K562 (cell line): ENCODE data around the gene GRB10. TPM values are rescaled to one million over a fixed set of nuclear protein-coding genes. Genes with fewer than 3 reads are reported as not detected.

Source experiments
- ADNP ChIP-seq: fragments of 200-800 bp; sonication (Bioruptor generic); IDR thresholded peaks from 2 replicates; pipeline ENCODE4 v1.6.1; 2016; ENCODE audit warnings: missing genetic modification characterization, missing compliant biosample characterization
- BRF2 ChIP-seq: IDR thresholded peaks from 3 replicates; pipeline ENCODE4 v1.6.1; 2011; ENCODE audit warnings: borderline replicate concordance, mild to moderate bottlenecking; ENCODE audit not compliant: insufficient read length, insufficient read depth
- DLX4 ChIP-seq: fragments of 250-450 bp; sonication (Bioruptor Pico); IDR thresholded peaks from 2 replicates; pipeline ENCODE4 v1.6.1; 2021; ENCODE audit warnings: mild to moderate bottlenecking
- L3MBTL2 ChIP-seq: fragments of 450-650 bp; IDR thresholded peaks from 2 replicates; pipeline ENCODE4 v1.6.1; 2016; ENCODE audit warnings: mild to moderate bottlenecking, moderate library complexity
- MYBL2 ChIP-seq, 2 experiments: fragments of 450-650 bp in 1 of 2; sonication (generic) in 1 of 2; formaldehyde crosslinking in 1 of 2; IDR thresholded peaks; 2 replicates each; pipeline versions ENCODE4 v1.6.1 to v1.8.1; 2017 to 2022; ENCODE audit warnings: borderline replicate concordance in 1 of 2, inconsistent platforms in 1 of 2, low read depth in 1 of 2, mild to moderate bottlenecking in 1 of 2, missing genetic modification reagents in 1 of 2, moderate library complexity in 1 of 2
- NFE2 ChIP-seq: IDR thresholded peaks from 2 replicates; pipeline ENCODE4 v1.6.1; 2014; ENCODE audit warnings: antibody characterized with exemption, low read depth
- PML ChIP-seq: IDR thresholded peaks from 2 replicates; pipeline ENCODE4 v1.6.1; 2012; ENCODE audit warnings: low read length, inconsistent platforms
- RBM14 ChIP-seq: fragments of 200-400 bp; formaldehyde crosslinking; IDR thresholded peaks from 2 replicates; pipeline ENCODE4 v1.6.1; 2018; ENCODE audit warnings: low read depth, mild to moderate bottlenecking, low read length, moderate library complexity, borderline replicate concordance; ENCODE audit not compliant: insufficient read depth
- RBM15 ChIP-seq: fragments of 200-400 bp; formaldehyde crosslinking; IDR thresholded peaks from 2 replicates; pipeline ENCODE4 v1.6.1; 2018; ENCODE audit warnings: mild to moderate bottlenecking, low read length, moderate library complexity; ENCODE audit not compliant: insufficient read depth
- SMAD2 ChIP-seq: fragments of 150-350 bp; IDR thresholded peaks from 2 replicates; pipeline ENCODE4 v1.6.1; 2014; ENCODE audit warnings: low read depth, mild to moderate bottlenecking, low read length
- SRSF3 ChIP-seq: fragments of 200-400 bp; formaldehyde crosslinking; IDR thresholded peaks from 2 replicates; pipeline ENCODE4 v1.6.1; 2016; ENCODE audit warnings: mild to moderate bottlenecking, low read length, moderate library complexity; ENCODE audit not compliant: insufficient read depth
- TCFL5 ChIP-seq: fragments of 250-450 bp; sonication (Bioruptor Pico); conservative IDR thresholded peaks from 2 replicates; pipeline ENCODE4 v1.6.1; 2021; ENCODE audit warnings: mild to moderate bottlenecking, moderate library complexity, matching md5 sums
- ZC3H4 ChIP-seq: sonication (generic); formaldehyde crosslinking; IDR thresholded peaks from 2 replicates; pipeline ENCODE4 v1.9.0; 2021; ENCODE audit warnings: missing genetic modification reagents, borderline replicate concordance
- ZNF175 ChIP-seq: fragments of 200-800 bp; sonication (Bioruptor generic); IDR thresholded peaks from 2 replicates; pipeline ENCODE4 v1.6.1; 2016; ENCODE audit warnings: low read depth, mild to moderate bottlenecking, missing genetic modification characterization, missing compliant biosample characterization
- ZNF584 ChIP-seq: fragments of 200-800 bp; sonication (Bioruptor generic); IDR thresholded peaks from 2 replicates; pipeline ENCODE4 v1.6.1; 2016; ENCODE audit warnings: low read depth, mild to moderate bottlenecking, missing genetic modification characterization, missing compliant biosample characterization
- ZNF707 ChIP-seq: fragments of 250-450 bp; sonication (Bioruptor Pico); conservative IDR thresholded peaks from 2 replicates; pipeline ENCODE4 v1.8.0; 2022; ENCODE audit warnings: inconsistent platforms, mild to moderate bottlenecking, moderate library complexity
- ZNF717 ChIP-seq: fragments of 250-450 bp; sonication (Bioruptor Pico); IDR thresholded peaks from 2 replicates; pipeline ENCODE4 v1.5.0; 2021
- polyA plus RNA-seq, 8 experiments: library from polyadenylated mRNA; depleted of rRNA in 4 of 8; stranded (reverse) in 5 of 8; unstranded in 3 of 8; fragments of >200 nt; fragmentation: Nextera tagmentation in 2 of 8; fragmentation: Illumina TruSeq in 1 of 8; extraction: Ambion mirVana in 2 of 8; extraction: Trizol in 1 of 8; gene quantifications; 2 replicates each; pipeline versions ENCODE4 v1.2.1 to v1.2.3, GENCODE V29; 2011 to 2014; ENCODE audit warnings: inconsistent platforms in 1 of 8, missing spikeins in 1 of 8
- total RNA-seq, 7 experiments: library from RNA; depleted of rRNA in 6 of 7; stranded (reverse); fragments of >200 nt in 6 of 7; fragmentation: Illumina TruSeq in 2 of 7; extraction: Trizol in 2 of 7; gene quantifications; 2 replicates each; pipeline versions ENCODE4 v1.2.1 to v1.2.3, GENCODE V29; 2011 to 2021; ENCODE audit warnings: low replicate concordance in 1 of 7
- TF ChIP-seq, protein P1 (sequence below): sonication (generic); formaldehyde crosslinking; IDR thresholded peaks from 2 replicates; pipeline ENCODE4 v1.8.0; 2022; ENCODE audit warnings: mild to moderate bottlenecking, missing genetic modification reagents
- TF ChIP-seq, protein P2 (sequence below): fragments of 150-350 bp; conservative IDR thresholded peaks from 2 replicates; pipeline ENCODE4 v1.6.1; 2014; ENCODE audit warnings: low read length

The GRB10 gene
- total and polyA plus RNA-seq, 9 of the 15 experiments (the other 6 are each of a cell fraction or from before 2014, with no cell fraction given), result 8.9 to 88.5 (median 40.7) TPM

DNA sequence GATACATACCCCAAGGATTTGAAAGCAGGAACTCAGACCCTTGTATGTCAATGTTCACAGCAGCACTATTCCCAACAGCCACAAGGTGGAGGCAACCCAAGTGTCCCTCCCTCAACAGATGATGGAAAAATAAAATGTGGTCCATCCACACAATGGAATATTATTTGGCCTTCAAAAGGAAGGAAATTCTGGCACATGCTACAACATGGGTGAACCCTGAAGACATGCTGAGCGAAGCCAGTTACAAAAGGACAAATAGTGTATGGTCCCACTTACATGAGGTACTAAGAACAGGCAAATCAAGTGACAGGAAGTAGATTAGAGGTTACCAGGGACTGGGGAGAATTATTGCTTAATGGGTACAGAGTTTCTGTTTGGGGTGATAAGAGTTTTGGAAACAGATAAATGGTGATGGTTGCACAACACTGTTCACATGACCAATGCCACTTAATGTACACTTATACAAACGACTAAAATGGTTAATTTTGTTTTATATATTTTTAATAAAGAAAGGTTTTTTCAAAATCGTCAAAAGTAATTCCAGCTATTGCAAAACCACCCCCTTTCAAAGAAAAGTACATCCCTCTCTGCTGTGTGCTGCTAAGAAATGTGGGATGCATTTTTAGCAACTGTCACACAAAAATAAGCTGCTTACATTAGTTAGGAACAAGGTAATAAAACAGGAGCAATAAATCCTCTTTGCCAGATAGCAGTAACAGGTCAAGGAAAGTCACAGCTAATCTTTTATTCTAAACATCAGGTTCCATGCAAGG lies 85.7 kb downstream of the GRB10 start (continued):
- TF ChIP-seq MYBL2 (IDR thresholded peaks at IDR 0.05; ENCODE audit: low read depth) (no peak), MYBL2 (CRISPR knock-in tag; IDR thresholded peaks at IDR 0.05; ENCODE audit: borderline replicate concordance) (no peak), ADNP (tag) (no peak), NFE2 (no peak), RBM15 (no peak), PML (no peak), BRF2 (no peak), SRSF3 (no peak), ZNF717 (CRISPR knock-in tag) (no peak), DLX4 (CRISPR knock-in tag) (no peak), ZNF584 (CRISPR knock-in tag) (no peak), RBM14 (no peak), SMAD2 (no peak), ZNF707 (CRISPR knock-in tag) (no peak), ZNF175 (no peak), L3MBTL2 (peak; percentile 49; the same call in 1 of the 2 replicates), TCFL5 (no peak), ZC3H4 (CRISPR knock-in tag) (no peak)
- TF ChIP-seq, protein P1, sequence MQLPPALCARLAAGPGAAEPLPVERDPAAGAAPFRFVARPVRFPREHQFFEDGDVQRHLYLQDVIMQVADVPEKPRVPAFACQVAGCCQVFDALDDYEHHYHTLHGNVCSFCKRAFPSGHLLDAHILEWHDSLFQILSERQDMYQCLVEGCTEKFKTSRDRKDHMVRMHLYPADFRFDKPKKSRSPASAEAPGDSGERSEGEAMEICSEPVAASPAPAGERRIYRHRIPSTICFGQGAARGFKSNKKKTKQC (CRISPR knock-in tag), result no peak
- TF ChIP-seq, protein P2, sequence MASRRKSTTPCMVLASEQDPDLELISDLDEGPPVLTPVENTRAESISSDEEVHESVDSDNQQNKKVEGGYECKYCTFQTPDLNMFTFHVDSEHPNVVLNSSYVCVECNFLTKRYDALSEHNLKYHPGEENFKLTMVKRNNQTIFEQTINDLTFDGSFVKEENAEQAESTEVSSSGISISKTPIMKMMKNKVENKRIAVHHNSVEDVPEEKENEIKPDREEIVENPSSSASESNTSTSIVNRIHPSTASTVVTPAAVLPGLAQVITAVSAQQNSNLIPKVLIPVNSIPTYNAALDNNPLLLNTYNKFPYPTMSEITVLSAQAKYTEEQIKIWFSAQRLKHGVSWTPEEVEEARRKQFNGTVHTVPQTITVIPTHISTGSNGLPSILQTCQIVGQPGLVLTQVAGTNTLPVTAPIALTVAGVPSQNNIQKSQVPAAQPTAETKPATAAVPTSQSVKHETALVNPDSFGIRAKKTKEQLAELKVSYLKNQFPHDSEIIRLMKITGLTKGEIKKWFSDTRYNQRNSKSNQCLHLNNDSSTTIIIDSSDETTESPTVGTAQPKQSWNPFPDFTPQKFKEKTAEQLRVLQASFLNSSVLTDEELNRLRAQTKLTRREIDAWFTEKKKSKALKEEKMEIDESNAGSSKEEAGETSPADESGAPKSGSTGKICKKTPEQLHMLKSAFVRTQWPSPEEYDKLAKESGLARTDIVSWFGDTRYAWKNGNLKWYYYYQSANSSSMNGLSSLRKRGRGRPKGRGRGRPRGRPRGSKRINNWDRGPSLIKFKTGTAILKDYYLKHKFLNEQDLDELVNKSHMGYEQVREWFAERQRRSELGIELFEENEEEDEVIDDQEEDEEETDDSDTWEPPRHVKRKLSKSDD, result no peak
